ENCODE results near the gene UBE2S.

DNA sequence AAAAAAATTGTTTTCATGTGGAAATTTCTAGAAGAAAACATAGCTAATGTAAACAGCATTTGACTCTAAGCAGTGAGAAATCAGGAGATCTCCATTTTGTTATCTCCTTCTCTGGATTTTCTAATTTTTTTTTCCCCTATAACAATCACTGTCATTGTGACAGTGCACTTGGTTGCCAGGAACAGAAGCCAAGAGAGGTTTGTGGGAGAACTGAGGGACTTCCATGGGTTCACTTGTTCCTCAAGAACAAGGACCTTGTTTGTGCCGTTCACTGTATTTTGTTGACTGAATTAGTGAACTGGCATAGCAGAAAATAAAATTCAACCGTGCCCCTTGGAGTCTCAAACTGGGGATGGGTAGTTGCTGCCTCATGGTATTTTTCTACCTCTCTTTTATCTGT is 18.5 kb upstream of the UBE2S start:
- TF ChIP-seq, protein P1, sequence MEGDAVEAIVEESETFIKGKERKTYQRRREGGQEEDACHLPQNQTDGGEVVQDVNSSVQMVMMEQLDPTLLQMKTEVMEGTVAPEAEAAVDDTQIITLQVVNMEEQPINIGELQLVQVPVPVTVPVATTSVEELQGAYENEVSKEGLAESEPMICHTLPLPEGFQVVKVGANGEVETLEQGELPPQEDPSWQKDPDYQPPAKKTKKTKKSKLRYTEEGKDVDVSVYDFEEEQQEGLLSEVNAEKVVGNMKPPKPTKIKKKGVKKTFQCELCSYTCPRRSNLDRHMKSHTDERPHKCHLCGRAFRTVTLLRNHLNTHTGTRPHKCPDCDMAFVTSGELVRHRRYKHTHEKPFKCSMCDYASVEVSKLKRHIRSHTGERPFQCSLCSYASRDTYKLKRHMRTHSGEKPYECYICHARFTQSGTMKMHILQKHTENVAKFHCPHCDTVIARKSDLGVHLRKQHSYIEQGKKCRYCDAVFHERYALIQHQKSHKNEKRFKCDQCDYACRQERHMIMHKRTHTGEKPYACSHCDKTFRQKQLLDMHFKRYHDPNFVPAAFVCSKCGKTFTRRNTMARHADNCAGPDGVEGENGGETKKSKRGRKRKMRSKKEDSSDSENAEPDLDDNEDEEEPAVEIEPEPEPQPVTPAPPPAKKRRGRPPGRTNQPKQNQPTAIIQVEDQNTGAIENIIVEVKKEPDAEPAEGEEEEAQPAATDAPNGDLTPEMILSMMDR (conservative IDR thresholded peaks at IDR 0.05): no peak
- TF ChIP-seq ZFX (IDR thresholded peaks at IDR 0.05): no peak

All from C4-2B (cell line).